ENCODE measurements around the gene CAPN14. TPM values are rescaled to one million over a fixed set of nuclear protein-coding genes. Genes with fewer than 3 reads are reported as not detected.

The CAPN14 gene
- total RNA-seq, 6 donors from 2014 or later, result 0.11 to 1.0 (median 0.27) TPM

DNA sequence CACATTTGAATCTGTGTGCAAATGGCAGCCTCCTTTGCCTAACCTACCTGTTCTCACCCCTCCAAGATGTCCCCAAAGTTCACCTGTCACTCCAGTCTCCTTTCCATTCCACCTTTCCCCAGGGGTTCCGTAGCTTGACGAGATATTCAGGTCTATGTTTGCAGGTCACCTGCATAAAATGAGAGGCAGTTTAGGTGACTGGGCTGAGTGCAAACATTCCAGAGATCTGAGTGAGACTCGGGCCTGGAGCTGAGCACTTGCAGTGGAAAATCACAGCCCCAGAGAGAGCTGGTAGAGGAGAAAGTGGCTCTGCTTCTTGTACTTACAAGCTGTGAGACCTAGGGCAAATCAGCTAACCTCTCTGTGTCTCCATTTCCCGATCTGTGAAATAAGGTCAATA, 20.1 kb downstream of the CAPN14 start:
- Histone ChIP-seq H3K9me3 (no peaks in the 10 kb centered on the region), H3K36me3 (no peaks in the 10 kb centered on the region), H3K27me3 (no peaks in the 10 kb centered on the region), H3K4me1 (no peaks in the 10 kb centered on the region), H3K4me3 (no peak overlapping the region), H3K27ac (no peak overlapping the region)
- 73 to 85% methylated on average over 4 of the region's 4 CpGs for WGBS, 2 donors
- no peak for DNase-seq
- no peak for ATAC-seq (ENCODE audit: low FRiP score in 2 of 2)
- no peak for TF ChIP-seq CTCF (IDR thresholded peaks at IDR 0.05)
- no peak for TF ChIP-seq POLR2A (IDR thresholded peaks at IDR 0.05)
- TF ChIP-seq EP300 (IDR thresholded peaks at IDR 0.05), result no peak
- TF ChIP-seq POLR2AphosphoS5 (IDR thresholded peaks at IDR 0.05), result no peak

GRCh38 chr2:31196622-31197021, 20.7 kb downstream of the CAPN14 start:
- ATAC-seq (ENCODE audit: low FRiP score in 2 of 2), result no peak
- no peak overlapping the region for H3K4me3 ChIP-seq
- H3K36me3 ChIP-seq, result no peaks in the 10 kb centered on the region
- H3K27me3 ChIP-seq, result no peaks in the 10 kb centered on the region
- TF ChIP-seq CTCF (IDR thresholded peaks at IDR 0.05) (no peak), EP300 (IDR thresholded peaks at IDR 0.05) (no peak), POLR2A (IDR thresholded peaks at IDR 0.05) (no peak), POLR2AphosphoS5 (IDR thresholded peaks at IDR 0.05) (no peak)
- H3K27ac ChIP-seq, result no peak overlapping the region
- no peaks in the 10 kb centered on the region for H3K4me1 ChIP-seq
- WGBS, 2 donors, result 96 to 100% methylated on average over 2 of the region's 2 CpGs
- no peaks in the 10 kb centered on the region for H3K9me3 ChIP-seq
- no peak for DNase-seq

GRCh38 chr2:31193806-31194205, 23.5 kb downstream of the CAPN14 start:
- TF ChIP-seq POLR2A (IDR thresholded peaks at IDR 0.05) (no peak), EP300 (IDR thresholded peaks at IDR 0.05) (no peak), CTCF (IDR thresholded peaks at IDR 0.05) (no peak), POLR2AphosphoS5 (IDR thresholded peaks at IDR 0.05) (no peak)
- ATAC-seq (ENCODE audit: low FRiP score in 2 of 2) (no peak), DNase-seq (no peak)
- no peak overlapping the region for H3K4me3 ChIP-seq
- no peak overlapping the region for H3K27ac ChIP-seq
- no peaks in the 10 kb centered on the region for H3K36me3 ChIP-seq
- no peaks in the 10 kb centered on the region for H3K9me3 ChIP-seq
- H3K27me3 ChIP-seq, result no peaks in the 10 kb centered on the region
- 89 to 92% methylated on average over 4 of the region's 4 CpGs for WGBS, 2 donors
- no peaks in the 10 kb centered on the region for H3K4me1 ChIP-seq

GRCh38 chr2:31192851-31193392, 24.4 kb downstream of the CAPN14 start:
- H3K4me1 ChIP-seq, result no peaks in the 10 kb centered on the region
- no peak overlapping the region for H3K27ac ChIP-seq
- 88 to 94% methylated on average over 12 of the region's 12 CpGs for WGBS, 2 donors
- ATAC-seq (ENCODE audit: low FRiP score in 2 of 2) (no peak), DNase-seq (no peak)
- no peak for TF ChIP-seq POLR2AphosphoS5 (IDR thresholded peaks at IDR 0.05)
- TF ChIP-seq POLR2A (IDR thresholded peaks at IDR 0.05), result no peak
- TF ChIP-seq EP300 (IDR thresholded peaks at IDR 0.05), result no peak
- TF ChIP-seq CTCF (IDR thresholded peaks at IDR 0.05), result no peak
- no peaks in the 10 kb centered on the region for H3K9me3 ChIP-seq
- H3K4me3 ChIP-seq, result no peak overlapping the region
- no peaks in the 10 kb centered on the region for H3K27me3 ChIP-seq
- no peaks in the 10 kb centered on the region for H3K36me3 ChIP-seq

DNA sequence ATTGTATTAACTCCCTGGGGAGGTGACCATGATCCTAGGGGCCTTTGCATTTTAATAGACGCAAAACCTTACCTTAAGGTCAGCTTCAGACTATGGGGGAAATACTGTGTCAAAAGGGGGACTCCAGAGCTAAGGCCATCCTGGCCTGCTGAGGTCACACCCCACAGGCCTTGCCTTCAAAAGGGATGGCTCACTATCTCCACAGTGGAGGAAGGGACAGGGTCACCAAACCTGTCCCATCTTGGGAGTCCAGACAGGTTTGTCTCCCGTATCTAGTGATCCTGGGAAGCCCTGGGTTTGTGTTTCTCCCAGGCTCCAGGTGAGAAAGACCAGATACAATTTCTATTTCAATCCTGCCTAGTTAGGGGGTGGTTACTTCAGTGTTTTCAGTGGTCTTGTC, 24.9 kb downstream of the CAPN14 start:
- TF ChIP-seq POLR2AphosphoS5 (IDR thresholded peaks at IDR 0.05) (no peak), EP300 (IDR thresholded peaks at IDR 0.05) (no peak), CTCF (IDR thresholded peaks at IDR 0.05) (no peak), POLR2A (IDR thresholded peaks at IDR 0.05) (no peak)
- DNase-seq (no peak), ATAC-seq (ENCODE audit: low FRiP score in 2 of 2) (no peak)
- no peak overlapping the region for H3K27ac ChIP-seq
- H3K9me3 ChIP-seq, result no peaks in the 10 kb centered on the region
- H3K4me1 ChIP-seq, result no peaks in the 10 kb centered on the region
- WGBS, 2 donors, result 88 to 100% methylated on average over 1 to 2 of the region's 2 CpGs
- no peaks in the 10 kb centered on the region for H3K36me3 ChIP-seq
- H3K4me3 ChIP-seq, result no peak overlapping the region
- H3K27me3 ChIP-seq, result no peaks in the 10 kb centered on the region

Measured in upper lobe of left lung (tissue), 6 donors.